Fibroblast of skin of scalp (primary cell): ENCODE data around the gene TRPV5. TPM values are rescaled to one million over a fixed set of nuclear protein-coding genes. Genes with fewer than 3 reads are reported as not detected.
A peak's percentile ranks its signal among the peaks of the same experiment; 100 is the strongest.
"Not testable (repeated sequence)": the region's sequence is repeated elsewhere in the genome, so short reads cannot be mapped to it uniquely, and the experiment has no call there.

Experiments
- DNase-seq: peaks from one replicate; pipeline ENCODE4 v3.0.0-alpha.2; 2013
- polyA plus RNA-seq, 2 experiments: library from polyadenylated mRNA; unstranded; fragments of 120-200 nt; gene quantifications; one replicate each; pipeline ENCODE4 v1.2.1, GENCODE V29; 2013; ENCODE audit not compliant: insufficient read length in 2 of 2

Gene TRPV5
- not detected for polyA plus RNA-seq (2013, experiment 1 of 2; ENCODE audit: insufficient read length)
- polyA plus RNA-seq (2013, experiment 2 of 2; ENCODE audit: insufficient read length), result not detected

DNA sequence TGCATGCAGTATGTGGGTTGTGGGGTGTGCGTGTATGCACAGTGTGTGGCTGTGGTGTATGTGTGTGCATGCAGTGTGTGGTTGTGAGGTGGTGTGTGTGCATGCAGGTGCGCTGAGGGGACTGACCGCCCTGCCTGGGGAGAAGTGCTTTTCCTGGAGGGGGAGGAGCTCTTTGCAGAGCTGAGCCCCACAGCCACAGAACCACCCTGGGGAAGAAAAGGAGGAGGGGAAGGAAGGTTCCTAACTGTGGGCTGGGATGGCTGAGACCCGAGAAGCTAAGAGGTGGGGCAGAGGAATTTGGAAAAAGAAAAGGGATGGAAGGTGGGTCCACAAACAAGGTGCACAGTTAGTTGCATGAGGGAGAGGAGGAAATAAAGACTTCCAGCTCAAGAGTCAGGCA is at the start of gene TRPV5:
TRPV5 (minus strand) TSS at position 123 of the 400 bp plus-strand sequence. CDS start 287 bp downstream, outside the sequence.
- no peak for DNase-seq

GRCh38 chr7:142978402-142978801 is 44.9 kb upstream of the TRPV5 start:
- DNase-seq, result not testable (repeated sequence)

GRCh38 chr7:142974626-142975025 is 41.1 kb upstream of the TRPV5 start:
- DNase-seq, result no peak

DNA sequence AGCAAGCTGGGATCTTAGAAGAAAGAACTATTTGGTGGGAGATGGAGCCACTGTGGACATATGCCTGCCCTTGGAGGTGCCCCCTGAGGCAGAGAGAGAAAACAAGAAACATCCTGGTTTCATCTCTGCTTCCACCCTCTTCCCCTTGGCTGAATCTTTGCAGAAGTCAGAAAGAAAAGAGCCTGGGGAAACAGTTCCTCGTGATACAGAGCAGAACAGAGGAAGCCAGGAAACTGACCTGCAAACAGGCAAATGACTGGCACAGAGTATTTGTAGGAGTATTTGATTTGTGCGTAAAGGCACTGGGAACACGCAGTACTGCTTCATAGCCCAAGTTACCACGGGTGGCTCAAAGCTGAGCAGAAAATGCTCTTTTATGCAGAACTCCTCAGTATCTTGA is 35.6 kb upstream of the TRPV5 start:
- no peak for DNase-seq

- no peak for DNase-seq
Measured at GRCh38 chr7:142968229-142968628, 34.7 kb upstream of the TRPV5 start.

- DNase-seq, result no peak
Measured at GRCh38 chr7:142964502-142965246, 31.1 kb upstream of the TRPV5 start.

DNA sequence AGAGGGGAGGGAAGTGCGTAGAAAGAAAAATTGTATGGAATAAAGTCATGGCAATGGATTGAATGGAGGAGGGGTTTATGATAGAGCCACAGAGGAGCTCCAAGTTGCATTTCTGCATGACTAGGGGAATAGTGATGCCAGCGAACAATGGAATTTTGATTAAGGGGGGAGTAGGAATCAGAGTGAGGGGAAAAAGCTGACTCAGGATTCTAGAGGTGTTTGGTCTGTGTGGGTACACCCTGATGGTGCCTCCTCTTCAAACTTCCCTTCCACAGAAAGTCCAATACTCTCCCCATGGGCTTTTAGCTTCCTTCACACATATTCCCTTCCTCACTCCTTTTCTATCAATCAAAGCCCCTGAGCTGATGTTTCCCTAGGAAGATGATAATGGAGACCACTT is 30.4 kb upstream of the TRPV5 start:
- no peak for DNase-seq

- DNase-seq, result no peak
Measured at GRCh38 chr7:142962991-142963390, 29.4 kb upstream of the TRPV5 start.

DNA sequence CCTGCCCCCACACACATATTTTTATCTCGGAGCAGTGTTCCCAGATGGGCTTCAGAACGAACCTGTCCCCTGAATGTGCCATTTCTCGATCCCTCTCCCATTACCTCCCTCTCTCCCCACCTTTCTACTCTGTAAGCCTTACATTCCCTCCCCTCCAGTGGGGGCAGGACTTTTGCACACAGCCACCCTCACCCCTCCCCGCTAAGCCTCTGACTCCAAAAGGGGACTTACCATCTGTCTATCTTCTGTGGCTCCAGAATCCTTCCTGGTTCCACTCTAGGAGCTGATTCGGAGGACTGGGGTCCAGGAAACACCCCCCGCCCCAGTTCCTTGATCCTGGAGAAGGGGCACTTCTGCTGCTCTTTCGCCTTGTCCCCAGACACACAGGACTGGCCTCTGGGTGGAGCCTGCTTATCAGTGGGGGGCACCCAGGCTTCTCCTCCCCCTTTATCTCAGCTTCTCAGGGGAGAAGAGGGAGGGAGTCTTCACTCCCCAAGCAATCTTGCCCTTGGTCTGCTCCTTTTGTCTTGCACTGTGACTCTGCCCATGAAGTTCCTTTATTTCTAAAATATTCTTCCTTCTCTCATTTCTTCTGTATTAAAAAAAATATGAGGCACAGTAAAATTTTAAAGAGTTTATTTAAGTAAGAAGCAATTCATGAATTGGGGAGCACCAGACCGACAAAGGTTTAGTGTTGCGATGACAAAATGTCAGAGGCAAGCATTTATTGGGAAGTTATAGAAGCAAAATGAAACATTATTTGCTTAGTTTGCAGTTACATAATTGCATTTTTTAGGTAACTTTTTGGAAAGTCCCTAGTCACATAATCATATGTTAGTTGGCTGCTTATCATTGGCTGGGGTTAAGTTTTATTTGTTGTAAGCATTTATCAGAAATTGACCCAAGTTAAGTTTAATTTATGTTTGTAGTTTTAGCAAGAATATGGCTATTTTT is 28.7 kb upstream of the TRPV5 start, which contains the start of gene KEL:
KEL (minus strand) TSS at position 391 of the 954 bp plus-strand sequence; CDS start at position 234, 157 bp downstream.
- DNase-seq, result no peak

- DNase-seq, result no peak
Measured at GRCh38 chr7:142961595-142961972, 28.0 kb upstream of the TRPV5 start.

- DNase-seq, result no peak
Measured at GRCh38 chr7:142960955-142961512, 27.5 kb upstream of the TRPV5 start.

GRCh38 chr7:142959202-142959601 is 25.7 kb upstream of the TRPV5 start:
- no peak for DNase-seq

- no peak for DNase-seq
Measured at GRCh38 chr7:142957723-142958122, 24.2 kb upstream of the TRPV5 start.

DNA sequence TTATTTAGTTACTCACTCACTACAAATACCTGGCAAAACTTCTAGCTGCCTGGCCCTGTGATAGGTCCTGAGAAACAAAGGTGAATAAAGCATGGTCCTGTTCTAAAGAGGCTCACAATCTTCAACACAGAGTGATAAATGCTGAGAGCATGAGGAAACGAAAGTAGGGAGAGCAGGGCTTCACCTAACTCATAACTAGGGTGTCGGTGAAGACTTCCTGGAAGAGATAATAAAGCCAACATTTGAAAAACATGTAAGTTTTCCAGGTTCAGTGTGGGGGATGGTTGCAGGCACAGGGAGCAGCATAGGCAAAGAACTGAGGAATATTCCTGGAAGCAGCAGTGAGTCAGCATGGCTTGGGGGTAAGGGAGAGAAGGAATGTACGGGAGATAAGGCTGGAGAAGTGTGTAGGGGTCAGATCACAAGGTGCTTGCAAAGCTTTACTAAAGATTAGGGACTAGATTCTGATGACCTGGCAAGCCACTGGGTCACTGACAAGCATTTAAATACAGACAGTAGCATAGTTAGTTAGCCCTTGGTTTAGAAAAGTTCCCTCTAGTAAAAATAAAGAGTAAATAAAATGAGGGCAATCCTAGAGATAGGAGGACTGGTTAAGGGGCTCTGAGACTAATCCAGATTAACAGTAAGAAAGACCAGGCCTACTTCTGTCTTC is 23.5 kb upstream of the TRPV5 start:
- peak; percentile 3 for DNase-seq

GRCh38 chr7:142954680-142955268 is 21.2 kb upstream of the TRPV5 start:
- no peak for DNase-seq

DNA sequence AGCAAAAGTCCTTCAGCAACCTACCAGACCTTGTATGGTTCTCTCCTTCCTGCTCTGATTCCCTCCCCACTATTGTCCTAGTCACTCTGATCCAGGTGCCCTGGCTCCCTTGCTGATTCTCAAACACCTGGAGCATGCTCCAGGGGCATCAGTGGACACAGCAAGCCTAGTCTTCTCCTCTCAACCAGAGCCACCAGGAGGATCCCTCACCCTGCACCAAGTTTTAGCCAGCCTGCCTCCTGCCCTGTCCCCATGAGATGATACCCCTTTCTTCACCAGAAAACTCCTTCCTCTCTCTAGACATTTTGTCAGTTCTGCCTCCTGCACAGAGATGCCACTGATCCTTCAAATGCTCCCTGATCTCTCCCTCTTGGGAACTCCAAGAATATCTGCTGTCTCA is 16.7 kb upstream of the TRPV5 start:
- DNase-seq, result no peak

GRCh38 chr7:142948603-142949002 is 15.1 kb upstream of the TRPV5 start:
- DNase-seq, result no peak

DNA sequence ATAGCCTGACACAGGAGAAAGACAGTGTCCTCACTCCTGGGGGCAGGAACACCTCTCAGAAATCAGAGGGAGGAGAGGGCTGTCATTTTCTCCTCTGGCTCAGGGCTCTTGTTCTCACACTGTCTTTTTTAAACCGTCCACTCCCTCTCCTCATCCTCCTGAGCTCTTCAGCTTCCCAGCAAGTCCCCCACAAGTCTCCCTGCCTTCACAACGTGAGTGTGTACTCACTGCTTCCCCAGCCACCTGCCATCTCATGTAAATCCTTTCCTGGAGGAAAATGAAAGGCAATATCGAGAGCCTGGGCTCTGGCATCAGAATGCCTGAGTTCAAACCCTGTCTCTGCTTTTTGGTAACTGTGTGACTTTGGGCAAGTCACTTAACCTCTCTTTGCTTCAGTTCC is 11.5 kb upstream of the TRPV5 start:
- no peak for DNase-seq

- no peak for DNase-seq
Measured at GRCh38 chr7:142943706-142944268, 10.2 kb upstream of the TRPV5 start.

DNA sequence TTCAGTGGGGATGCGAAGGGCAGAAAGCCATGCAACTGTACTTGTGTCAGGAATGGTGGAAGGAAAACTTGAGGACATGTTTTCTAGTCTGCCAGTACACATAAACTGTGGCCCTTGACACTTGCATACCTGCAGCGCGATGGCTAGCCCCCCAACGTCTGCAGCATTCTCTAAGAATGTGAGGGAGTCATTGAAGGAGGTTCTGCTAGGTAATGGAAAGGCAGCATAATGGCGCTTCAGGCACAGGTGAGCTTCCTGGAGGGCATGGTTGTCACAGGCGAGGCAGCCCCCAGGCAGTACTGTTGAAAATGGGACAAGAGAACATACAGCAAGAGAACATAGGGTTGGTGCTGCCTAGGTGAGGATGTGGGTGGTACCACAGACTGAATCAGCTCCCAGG is 9.2 kb upstream of the TRPV5 start:
- no peak for DNase-seq

GRCh38 chr7:142941541-142941940 is 8.0 kb upstream of the TRPV5 start:
- no peak for DNase-seq
